Lung (tissue), 12 donors: Measurements from ENCODE around the gene DLG4. TPM values are rescaled to one million over a fixed set of nuclear protein-coding genes. Genes with fewer than 3 reads are reported as not detected.
A peak's percentile ranks its signal among the peaks of the same experiment; 100 is the strongest.
"Not testable (repeated sequence)": the region's sequence is repeated elsewhere in the genome, so short reads cannot be mapped to it uniquely, and the experiment has no call there.

Source experiments
- ATAC-seq: fragments of 200-7000 bp; cut with Tn5 transposase; one replicate; pipeline ENCODE4 v1.9.1; 2020; ENCODE audit warnings: moderate number of reproducible peaks; ENCODE audit not compliant: insufficient read depth, low FRiP score
- DNase-seq, 3 donors: peaks; one replicate each; pipeline ENCODE4 v3.0.0-alpha.2; 2013 to 2017
- H3K27ac ChIP-seq, 2 donors: one replicate each; pipeline ENCODE4 v1.5.1; 2013; ENCODE audit warnings: mild to moderate bottlenecking in 2 of 2, moderate library complexity in 2 of 2, control low read depth in 1 of 2, inconsistent platforms in 1 of 2, low read depth in 1 of 2, low read length in 1 of 2
- H3K27me3 ChIP-seq, 3 donors: one replicate each; pipeline ENCODE4 v1.5.1; 2013; ENCODE audit warnings: low read length in 2 of 3; ENCODE audit not compliant: control insufficient read depth in 3 of 3, insufficient read depth in 3 of 3
- H3K36me3 ChIP-seq, 4 donors: one replicate each; pipeline ENCODE4 v1.5.1; 2013; ENCODE audit warnings: low read length in 4 of 4, mild to moderate bottlenecking in 1 of 4, moderate library complexity in 1 of 4; ENCODE audit not compliant: control insufficient read depth in 4 of 4, insufficient read depth in 4 of 4
- H3K4me1 ChIP-seq, 5 donors: one replicate each; pipeline ENCODE4 v1.5.1; 2013; ENCODE audit warnings: low read length in 5 of 5, mild to moderate bottlenecking in 2 of 5, moderate library complexity in 1 of 5; ENCODE audit not compliant: control insufficient read depth in 5 of 5, insufficient read depth in 5 of 5
- H3K4me3 ChIP-seq: one replicate; pipeline ENCODE4 v1.5.1; 2013; ENCODE audit warnings: mild to moderate bottlenecking, control low read depth, moderate library complexity
- H3K9ac ChIP-seq, 2 donors: one replicate each; pipeline ENCODE4 v1.5.1; 2013; ENCODE audit warnings: low read length in 2 of 2, control low read depth in 1 of 2; ENCODE audit not compliant: insufficient read depth in 1 of 2
- H3K9me3 ChIP-seq, 4 donors: one replicate each; pipeline ENCODE4 v1.5.1; 2013; ENCODE audit warnings: low read length in 3 of 4, mild to moderate bottlenecking in 1 of 4, moderate library complexity in 1 of 4; ENCODE audit not compliant: control insufficient read depth in 4 of 4, insufficient read depth in 3 of 4
- CTCF ChIP-seq: IDR thresholded peaks from 2 replicates; pipeline ENCODE4 v1.5.1; 2012; ENCODE audit warnings: mild to moderate bottlenecking; ENCODE audit errors: control extremely low read depth, extremely low read depth
- WGBS, 2 donors: extraction: QIAGEN DNeasy Blood & Tissue Kit; methylation state at CpG; one replicate each; pipeline ENCODE4 v1.1.7; 2013; 5-methylcytosine and 5-hydroxymethylcytosine counted together
- polyA plus RNA-seq, 2 donors: library from polyadenylated mRNA; stranded (reverse); fragments of 200-250 nt; gene quantifications; one replicate each; pipeline ENCODE4 v1.2.1, GENCODE V29; 2013
- total RNA-seq, 2 donors: library from RNA; depleted of rRNA in 1 of 2; stranded (reverse); fragments of >200 nt in 1 of 2; gene quantifications; one replicate each; pipeline ENCODE4 v1.2.1, GENCODE V29; 2014 to 2021
- donor health status: control.
- donor health status: control.
- donor health status: Bipolar disorder and iron deficiency.
- donor health status: healthy.
- donor health status: DM: yes; HTN: yes; CAD: no.

The DLG4 gene
- total and polyA plus RNA-seq, 4 donors, result 10.0 to 20.1 (median 15.2) TPM

GRCh38 chr17:7173687-7174602 lies 45.7 kb downstream of the DLG4 start:
- TF ChIP-seq CTCF, result peak; percentile 13
- Histone ChIP-seq H3K27me3 (no peaks in the 10 kb centered on the region), H3K9me3 (peaks cover 0 to 3% (median 0%) of the 10 kb centered on the region in 4 donors), H3K36me3 (no peaks in the 10 kb centered on the region), H3K4me3 (peak overlapping the region; percentile 8), H3K4me1 (peaks cover 0 to 15% (median 8%) of the 10 kb centered on the region in 5 donors), H3K27ac (peak overlapping the region in 1 of 2 donors; percentile 44), H3K9ac (no peak overlapping the region)
- ATAC-seq, result peak; percentile 42
- WGBS, 2 donors, result 49 to 55% methylated on average over 63 to 69 of the region's 69 CpGs
- peak; percentile 59 to 75 (median 70) for DNase-seq

DNA sequence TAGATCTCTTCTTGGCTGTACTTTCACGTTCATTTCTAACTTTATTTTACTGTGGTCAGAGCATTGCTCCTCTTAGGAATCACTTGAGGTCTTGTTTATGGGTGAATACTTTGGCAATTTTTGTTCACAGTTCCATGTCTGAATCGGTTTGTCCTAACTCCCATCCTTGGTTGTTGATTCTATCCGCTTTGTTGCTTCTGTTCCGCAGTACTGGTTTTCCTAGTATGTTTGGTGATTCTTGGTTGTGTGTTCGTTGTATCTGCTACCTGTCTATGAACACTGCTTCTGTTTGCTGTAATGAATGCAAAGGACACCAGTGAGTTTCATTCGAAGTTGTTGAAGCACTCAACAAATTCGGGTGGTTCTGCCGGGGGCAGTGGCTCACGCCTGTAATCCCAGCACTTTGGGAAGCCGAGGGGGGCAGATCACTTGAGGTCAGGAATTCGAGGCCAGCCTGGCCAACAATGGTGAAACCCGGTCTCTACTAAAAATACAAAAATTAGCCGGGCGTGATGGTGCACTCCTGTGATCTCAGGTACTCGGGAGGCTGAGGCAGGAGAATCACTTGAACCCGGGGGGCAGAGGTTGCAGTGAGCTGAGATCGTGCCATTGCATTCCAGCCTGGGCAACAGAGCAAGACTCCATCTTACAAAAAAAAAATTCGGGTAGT lies 47.0 kb downstream of the DLG4 start:
- not testable (repeated sequence) for H3K27ac ChIP-seq, ATAC-seq, DNase-seq, H3K4me3 ChIP-seq, H3K9me3 ChIP-seq, H3K36me3 ChIP-seq, H3K27me3 ChIP-seq, H3K9ac ChIP-seq
- peaks cover 0 to 12% (median 7%) of the 10 kb centered on the region in 5 donors for H3K4me1 ChIP-seq
- 92 to 95% methylated on average over 18 of the region's 18 CpGs for WGBS, 2 donors

- ATAC-seq, H3K4me1 ChIP-seq, H3K4me3 ChIP-seq, H3K36me3 ChIP-seq, H3K9ac ChIP-seq, H3K27me3 ChIP-seq, DNase-seq, H3K27ac ChIP-seq, H3K9me3 ChIP-seq: not testable (repeated sequence)
- WGBS, 2 donors, result 96 to 97% methylated on average over 7 of the region's 7 CpGs
Measured at GRCh38 chr17:7169565-7169908, 50.1 kb downstream of the DLG4 start.

DNA sequence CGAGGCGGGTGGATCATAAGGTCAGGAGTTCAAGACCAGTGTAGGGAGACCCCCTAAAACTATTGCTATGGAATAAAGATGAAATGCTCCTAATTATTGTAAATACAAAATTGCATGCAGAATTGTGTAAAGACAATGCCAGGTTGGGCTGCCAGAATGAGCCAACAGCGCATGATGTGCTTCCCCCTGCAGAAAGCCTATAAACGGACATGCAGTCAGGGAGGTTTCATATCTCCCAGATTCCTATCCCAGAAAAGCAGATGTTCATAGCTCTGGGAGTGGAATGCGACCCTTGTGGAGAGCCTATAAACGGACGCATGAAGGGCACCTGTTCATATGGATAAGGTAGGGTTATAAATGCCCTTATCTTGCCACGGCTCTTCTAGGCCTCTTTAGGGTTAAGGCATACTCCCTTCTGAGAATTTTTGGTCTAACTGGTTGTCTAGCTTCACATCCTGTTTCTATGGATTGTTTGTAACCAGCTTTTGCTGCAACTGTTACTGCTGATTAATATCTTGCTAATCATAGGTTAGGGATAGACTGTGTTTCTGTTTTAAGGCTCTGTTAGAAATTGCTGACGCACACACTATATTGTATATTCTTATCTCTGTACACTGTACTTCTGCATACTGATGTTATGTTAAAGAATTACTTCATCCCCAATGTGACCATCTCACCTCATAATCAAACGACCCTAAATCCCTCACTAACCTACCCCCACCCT lies 50.6 kb downstream of the DLG4 start:
- 85 to 92% methylated on average over 10 of the region's 10 CpGs for WGBS, 2 donors

More for the DNA sequence above, 50.6 kb downstream of the DLG4 start:
- H3K4me1 ChIP-seq, H3K27me3 ChIP-seq, H3K4me3 ChIP-seq, H3K36me3 ChIP-seq, DNase-seq, H3K9me3 ChIP-seq, H3K9ac ChIP-seq, ATAC-seq: not testable (repeated sequence)
- peak overlapping the region in 1 of 2 donors; percentile 22 for H3K27ac ChIP-seq
